NCI-H146 treated with DMSO at 0.1 percent for 48 hours (cell line): ENCODE results near the gene ZCCHC17.
"Not testable (repeated sequence)": the region's sequence is repeated elsewhere in the genome, so short reads cannot be mapped to it uniquely, and the experiment has no call there.

Source experiments
- DNase-seq: peaks from one replicate; lab custom pipeline; 2025; ENCODE audit not compliant: unreplicated experiment; lab: John Stamatoyannopoulos, UW

The ZCCHC17 gene, protein sequence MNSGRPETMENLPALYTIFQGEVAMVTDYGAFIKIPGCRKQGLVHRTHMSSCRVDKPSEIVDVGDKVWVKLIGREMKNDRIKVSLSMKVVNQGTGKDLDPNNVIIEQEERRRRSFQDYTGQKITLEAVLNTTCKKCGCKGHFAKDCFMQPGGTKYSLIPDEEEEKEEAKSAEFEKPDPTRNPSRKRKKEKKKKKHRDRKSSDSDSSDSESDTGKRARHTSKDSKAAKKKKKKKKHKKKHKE

DNA sequence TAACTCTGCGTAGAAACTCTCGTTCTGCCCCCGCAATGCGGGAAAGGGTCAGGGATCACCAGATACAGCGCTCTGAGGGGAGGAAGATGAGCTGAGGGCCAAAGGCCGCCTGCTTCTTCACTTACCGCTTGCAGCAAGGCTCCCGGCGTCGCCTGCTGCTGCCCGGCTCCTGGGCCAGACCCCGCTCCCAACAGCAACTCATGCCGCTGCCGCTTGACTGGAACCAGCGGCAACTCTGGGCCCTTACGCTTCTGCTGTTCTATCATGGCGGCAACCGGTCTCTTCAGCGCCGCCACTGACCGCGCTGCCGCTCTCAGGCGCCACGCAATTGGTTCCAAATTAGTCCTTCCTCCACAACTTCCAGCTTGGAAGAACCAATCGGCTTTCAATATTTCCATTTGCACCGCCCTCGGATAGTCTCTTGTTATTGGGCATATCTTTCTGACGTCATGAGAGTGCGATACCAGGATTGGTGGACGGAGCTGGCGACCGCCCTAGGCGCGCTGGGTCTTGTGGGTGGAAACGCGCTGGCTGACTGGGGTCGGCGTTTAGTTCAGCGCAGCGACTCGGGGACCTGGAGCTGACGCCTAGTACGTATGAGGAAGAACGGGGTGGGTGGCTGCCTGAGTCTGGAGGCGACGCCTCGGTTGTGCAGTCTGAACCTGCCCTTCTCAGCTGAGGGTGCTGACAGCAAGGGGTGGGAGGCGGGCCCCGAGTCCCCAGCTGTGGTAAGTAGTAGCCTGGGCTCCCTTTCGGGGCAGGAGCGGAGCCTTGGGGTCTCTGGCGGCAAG is at the start of gene ZCCHC17, which contains the start of gene SNRNP40:
ZCCHC17 (plus strand) TSS at position 547 of the 791 bp plus-strand sequence. CDS start 13,067 bp downstream, outside the sequence.
SNRNP40 (minus strand) TSS at position 303 of the 791 bp plus-strand sequence; CDS start at position 266, 37 bp downstream.
- peak; percentile 95 for DNase-seq

DNA sequence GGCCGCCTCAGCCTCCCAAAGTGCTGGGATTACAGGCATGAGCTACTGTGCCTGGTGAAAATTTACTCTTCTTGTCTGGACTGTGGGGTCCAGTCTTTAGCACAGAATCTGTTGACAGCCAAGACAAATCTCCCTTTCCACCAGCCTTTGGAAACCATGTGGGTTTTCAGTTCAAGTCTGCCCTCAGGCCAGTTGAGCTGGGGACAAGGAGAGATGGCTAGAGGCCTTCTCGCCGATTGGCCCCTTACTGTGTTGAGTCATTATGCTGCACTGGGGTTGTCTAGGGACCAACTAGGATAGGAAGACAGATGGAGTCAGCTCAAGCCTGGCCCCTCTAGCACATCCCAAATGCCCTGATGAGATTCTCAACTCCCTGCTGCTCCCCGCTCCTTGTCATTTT is 48.6 kb upstream of the ZCCHC17 start:
- no peak for DNase-seq

DNA sequence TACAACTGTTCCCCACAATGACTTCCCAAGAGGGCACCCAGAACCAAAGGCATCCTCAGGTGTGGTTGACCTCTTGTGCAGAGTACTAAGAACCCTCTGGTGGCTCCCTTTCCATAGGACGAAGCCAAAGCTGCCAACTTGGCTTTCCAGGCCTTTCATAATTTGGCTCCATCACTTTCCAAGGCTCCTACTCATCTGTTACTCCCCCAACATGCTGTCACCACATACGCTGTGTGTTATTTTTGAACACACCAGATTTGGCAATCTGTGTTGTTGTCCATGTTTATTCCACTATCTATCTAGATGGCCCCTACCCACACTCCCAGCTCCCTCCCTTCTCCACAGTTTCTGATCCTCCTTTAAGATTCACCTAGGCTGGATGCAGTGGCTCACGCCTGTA is 47.0 kb upstream of the ZCCHC17 start:
- no peak for DNase-seq

DNA sequence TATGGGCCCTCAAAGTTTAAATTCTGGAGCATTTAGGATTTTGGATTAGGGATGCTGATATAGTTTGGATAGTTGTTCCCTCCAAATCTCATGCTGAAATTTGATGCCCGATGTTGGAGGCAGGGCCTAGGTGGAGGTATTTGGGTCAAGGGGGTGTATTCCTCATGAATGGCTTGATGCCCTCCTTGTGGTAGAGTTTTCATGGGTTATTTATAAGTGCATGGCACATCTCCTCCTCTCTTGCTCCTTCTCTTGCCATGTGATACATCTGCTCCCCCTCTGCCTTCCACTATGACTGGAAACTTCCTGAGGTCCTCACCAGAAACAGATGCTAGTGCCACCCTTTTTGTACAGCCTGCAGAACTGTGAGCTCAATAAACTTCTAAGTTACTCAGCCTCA is 39.6 kb upstream of the ZCCHC17 start:
- DNase-seq: no peak

DNA sequence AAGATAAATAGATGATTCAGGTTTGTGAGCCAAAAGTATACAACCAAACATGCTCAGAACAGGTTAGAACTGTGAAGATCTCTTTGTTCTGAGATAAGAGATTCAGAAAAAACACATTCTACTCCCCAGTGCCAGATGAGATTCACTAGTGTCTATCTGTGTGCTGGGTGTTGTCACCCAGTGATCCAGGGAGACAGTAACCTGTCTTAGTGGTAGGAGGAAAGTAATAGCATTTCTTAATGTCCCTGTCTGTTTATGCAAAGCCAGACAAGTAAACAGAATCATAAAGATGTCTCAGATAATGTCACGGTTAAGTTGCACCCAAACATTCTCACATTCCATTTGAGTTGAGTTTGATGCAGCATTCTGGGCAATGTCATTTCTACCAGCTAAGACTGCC is 38.3 kb upstream of the ZCCHC17 start:
- no peak for DNase-seq

DNA sequence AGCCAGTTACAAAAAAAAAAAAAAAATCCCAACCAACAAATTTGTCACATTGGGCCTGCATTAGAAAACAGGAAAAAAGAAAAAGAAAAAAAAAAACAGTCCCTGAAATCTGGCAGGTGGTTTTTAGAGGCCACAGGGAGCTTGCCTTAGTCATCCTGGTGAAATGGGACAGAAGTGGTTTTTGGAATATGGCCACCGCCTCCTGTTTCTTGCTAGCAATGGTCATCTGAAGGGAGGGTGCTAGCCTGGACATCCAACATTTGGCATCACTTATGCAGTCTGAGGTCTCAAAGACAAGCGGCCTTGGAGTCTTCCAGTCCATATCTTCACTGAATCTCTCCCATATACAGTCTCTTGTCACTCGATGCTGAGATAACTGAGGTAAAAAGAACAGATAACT is 37.1 kb upstream of the ZCCHC17 start:
- DNase-seq: no peak

DNA sequence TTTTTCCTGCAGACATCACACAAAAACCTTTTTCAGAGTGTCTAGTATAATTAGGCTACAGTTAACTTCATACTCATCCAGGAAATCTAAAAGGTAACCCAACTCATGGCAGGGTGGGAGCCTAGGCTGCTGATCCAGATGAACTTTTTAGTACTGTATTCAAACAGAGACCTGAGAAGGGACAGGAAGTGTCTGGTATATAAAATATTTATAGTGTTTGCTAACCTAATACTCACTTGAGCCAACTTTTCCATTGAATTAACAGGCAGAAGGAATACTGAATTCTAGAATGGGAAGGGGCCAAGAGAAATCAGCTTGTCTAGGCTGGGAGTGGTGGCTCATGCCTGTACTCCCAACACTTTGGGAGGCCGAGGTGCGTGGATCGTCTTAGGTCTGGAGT is 34.9 kb upstream of the ZCCHC17 start:
- no peak for DNase-seq

DNA sequence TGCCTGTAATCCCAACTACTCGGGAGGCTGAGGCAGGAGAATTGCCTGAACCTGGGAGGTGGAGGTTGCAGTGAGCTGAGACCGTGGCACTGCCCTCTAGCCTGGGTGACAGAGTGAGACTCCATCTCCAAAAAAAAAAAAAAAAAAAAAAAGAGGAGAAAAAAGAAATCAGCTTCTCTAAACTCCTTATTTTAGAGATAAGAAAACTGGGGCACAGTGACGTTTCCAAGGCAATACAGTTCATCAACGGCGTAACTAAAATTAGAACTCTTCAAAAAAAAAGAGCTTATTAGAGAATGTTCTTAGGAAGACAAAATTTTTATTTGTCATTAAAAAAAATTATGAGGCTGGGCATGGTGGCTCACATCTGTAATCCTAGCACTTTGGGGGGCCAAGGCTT is 34.4 kb upstream of the ZCCHC17 start:
- not testable (repeated sequence) for DNase-seq

DNA sequence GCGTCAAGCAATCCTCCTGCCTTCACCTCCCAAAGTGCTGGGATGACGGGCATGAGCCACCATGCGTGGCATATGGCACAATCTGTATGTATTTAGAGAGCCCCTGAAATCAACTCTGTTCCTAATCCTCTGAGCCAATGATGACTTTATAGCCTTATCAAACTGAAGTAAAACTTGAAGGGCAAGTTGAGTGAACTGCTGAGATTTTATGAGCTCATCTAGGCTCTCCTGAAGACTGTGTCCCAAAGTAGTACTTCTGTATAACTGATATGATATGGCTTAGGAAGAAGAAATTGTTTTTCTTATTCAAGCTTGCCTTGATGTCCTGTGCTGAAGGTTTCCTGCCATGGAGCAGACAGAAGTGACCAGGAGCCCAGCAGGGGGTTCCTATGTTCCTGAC is 33.4 kb upstream of the ZCCHC17 start:
- no peak for DNase-seq

DNA sequence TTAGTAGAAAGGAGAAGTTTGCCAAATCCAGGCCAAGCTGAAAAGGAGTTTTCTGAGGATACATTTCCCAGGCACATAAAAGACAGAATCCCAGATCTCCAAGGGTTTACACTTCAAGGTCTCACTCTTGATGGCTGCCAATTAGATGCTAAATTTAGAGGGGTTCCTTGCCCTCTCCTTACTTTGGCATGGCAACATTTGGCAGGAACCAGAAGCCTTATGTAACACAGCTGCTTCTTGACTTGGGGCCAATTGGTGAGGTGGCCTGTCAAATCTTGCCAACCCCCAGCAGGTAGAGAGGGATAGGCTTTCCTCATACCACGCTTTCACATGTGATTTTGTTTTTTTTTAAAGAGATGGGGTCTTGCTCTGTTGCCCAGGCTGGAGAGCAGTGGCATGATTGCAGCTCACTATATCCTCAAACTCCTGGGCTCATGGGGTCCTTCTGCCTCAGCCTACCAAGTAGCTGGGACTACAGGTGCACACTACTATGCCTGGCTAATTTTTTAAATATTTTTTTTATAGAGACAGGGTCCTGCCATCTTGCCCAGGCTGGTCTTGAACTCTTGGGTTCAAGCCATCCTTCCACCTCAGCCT is 31.9 kb upstream of the ZCCHC17 start:
- DNase-seq: no peak

DNA sequence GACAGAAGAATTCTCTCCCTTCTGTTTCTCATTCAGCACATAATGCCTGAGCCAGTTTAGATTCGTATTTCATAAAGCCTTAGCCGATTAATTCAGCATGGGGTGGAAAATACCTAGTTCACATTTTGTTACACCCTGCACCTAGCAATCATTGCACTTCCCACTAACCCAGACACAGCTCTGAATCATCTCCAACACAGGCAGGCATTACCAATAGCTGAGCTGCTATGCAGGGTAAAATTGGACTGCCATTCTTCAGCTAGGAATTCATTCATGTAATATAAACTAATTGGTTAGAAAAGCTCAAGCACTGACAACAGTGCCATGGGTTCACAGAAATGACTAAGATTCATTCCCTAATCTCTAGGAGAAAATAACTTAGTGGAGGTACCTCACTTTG is 30.3 kb upstream of the ZCCHC17 start:
- DNase-seq: no peak

DNA sequence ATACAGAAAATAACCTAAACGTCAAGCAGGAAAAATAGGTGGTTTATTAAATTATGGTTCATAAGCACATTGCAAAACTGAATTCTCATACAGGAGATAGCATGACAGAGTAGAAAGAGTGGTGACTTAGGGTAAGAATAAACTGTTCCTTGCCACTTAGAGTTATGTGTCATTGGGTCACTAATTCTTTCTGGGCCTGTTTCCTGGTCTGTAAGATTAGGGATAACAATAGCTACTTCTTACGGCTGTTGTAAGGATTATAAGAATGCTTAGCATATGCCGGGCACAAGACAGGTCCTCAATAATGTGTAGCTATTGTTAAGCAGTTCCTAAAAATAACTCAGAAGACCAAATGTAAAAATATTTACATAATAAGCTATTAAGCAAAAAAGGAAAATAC is 24.5 kb upstream of the ZCCHC17 start:
- no peak for DNase-seq

DNA sequence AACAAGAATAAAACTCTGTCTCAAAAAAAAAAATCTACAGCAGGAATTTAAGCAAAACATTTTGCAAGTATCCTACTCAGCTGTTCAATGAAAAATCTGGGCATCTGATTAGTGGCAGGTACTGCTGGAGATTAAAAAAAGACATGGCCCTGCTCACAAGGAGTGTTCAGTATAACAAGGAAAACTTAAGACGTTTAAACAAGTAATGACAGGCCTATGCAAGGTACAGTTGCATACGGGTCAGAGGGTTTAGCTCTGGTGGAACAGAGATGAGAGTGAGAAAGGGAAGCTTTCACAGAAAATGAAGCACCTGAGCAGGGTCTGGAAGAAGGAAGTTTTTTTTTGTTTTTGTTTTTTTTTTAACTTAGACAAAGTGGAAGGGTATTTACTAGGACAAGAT is 23.2 kb upstream of the ZCCHC17 start:
- no peak for DNase-seq

DNA sequence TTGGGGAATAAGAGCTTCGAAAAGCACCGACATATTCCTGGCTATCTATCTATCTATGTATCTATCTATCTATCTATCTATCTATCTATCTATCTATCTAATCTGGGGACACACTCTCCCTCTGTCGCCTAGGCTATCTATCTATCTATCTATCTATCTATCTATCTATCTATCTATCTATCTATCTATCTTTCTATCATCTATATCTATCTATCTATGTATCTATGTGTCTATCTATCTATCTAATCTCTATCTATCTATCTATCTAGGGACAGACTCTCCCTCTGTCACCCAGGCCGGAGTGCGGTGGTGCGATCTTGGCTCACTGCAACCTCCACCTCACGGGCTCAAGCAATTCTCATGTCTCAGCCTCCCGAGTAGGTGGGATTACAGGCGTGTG is 14.4 kb upstream of the ZCCHC17 start:
- DNase-seq: not testable (repeated sequence)

DNA sequence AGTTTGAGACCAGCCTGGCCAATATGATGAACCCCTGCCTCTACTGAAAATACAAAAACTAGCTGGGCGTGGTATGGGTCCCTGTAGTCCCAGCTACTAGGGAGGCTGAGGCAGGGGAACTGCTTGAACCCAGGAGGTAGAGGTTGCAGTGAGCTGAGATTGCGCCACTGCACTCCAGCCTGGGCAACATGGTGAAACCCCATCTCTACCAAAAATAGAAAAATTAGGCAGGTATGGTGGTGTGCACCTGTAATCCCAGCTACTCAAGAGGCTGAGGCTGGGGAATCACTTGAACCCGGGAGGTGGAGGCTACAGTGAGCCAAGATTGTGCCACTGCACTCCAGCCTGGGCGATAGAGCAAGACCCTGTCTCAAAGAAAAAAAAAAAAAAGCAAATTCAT is 9.0 kb upstream of the ZCCHC17 start:
- not testable (repeated sequence) for DNase-seq

DNA sequence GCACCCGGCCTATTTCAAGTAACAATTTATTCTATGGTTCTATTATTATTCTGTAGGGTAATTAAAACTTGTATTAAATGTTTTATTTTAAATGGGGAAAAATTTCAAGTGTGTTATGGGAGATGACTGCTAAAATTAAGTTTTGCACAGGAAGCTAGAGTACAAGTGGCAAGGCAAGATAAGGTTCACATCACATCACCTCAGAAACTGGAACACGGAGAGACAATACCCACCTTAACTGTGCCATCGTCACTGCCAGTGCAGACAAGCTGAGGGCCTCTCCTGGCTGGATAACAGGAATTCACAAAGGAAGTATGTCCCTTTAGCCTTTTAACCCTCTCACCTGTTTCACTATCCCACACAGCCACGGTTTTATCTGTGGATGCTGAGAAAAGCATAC is 7.8 kb upstream of the ZCCHC17 start:
- no peak for DNase-seq

DNA sequence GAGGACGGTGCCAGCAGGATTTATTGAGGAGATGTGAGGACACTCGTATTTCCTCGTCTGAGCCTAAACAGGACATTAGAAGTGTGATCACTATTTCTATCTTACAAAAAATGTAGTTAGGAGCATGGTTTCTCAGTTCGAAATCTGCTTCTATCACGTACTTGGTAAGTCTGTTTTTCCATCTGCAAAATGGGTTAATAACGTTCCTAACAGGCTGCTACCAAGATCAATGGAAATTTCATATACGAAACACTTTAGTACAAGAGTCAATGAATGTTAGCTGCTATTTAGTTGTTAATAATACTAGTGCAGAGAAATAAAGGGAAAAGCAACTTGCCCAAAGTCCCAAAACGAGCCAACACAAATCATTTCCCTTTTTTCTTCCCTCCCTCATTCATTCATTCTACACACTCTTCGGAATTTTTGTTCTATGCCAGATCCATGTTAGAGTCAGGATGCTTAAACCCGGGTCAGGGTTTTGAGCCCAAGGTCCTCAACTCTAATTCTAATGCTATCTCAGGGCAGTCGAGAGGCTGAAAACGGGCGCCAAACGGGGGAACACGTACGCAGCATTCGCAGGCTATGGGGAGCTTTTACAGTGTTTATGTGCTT is 852 bp upstream of the ZCCHC17 start:
- no peak for DNase-seq

DNA sequence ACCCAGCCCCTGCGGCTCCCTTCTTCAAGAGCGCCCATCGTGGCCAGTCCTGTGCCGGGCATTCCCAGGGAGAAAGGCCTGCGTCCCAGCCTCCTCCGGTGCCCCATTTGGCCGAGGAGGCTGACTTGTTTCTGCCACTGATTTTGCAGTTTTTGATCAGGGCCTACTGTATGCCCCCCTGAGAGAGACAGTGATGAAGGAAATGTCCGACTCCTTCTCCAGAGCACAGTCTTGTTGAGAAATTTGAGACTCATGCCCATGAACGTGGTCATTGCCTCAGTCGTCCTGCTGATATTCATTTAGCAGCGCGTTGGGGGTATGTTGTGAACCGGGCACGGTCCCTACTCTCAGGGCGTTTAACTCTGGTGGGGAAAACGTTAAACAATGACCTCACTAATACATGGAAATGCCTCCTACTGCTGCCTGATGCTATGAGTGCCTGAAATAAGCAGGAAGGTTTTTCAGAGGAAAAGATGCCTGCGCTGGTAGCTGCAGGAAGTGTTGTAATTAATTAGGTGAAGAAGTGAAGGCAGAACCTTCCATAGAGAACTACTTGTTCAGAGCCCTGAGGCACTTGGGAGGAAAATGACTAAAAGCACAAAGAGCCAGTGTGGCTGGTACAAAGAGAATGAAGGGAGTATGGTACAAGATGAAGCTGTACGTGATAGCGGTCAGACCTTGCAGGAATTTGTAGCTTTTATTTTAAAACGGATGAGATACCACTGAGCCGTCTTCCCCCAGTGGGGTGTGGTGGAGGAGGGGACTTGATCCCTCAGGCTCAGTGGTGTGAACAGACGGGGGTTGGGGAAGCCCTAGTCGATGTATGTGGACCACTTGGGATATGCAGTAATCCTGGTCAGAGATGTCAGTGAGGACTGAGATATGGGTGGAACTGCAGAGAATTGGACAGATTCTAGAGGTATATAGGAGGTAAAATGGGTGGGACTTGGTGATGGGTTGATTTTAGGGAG is 730 bp downstream of the ZCCHC17 start:
- no peak for DNase-seq

DNA sequence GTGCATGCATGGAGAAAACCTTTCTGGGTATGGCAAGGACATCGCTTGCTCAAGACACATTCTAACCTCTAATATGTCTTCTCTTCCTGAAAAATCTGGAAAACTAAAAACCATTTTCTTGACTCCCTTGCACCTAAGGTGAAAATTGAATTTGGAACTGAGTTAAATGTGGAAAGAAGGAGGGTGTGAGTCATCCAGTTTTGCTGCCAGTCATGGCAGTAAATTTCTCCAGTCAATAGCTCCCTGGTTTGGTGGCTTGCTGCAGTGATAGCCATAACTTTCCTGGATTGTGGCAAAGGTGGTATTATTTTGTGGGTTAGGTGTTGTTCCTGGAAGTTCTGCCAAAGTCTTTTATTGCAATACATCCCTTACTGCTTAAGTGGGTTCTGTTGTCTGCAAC is 2.5 kb downstream of the ZCCHC17 start:
- DNase-seq: no peak

DNA sequence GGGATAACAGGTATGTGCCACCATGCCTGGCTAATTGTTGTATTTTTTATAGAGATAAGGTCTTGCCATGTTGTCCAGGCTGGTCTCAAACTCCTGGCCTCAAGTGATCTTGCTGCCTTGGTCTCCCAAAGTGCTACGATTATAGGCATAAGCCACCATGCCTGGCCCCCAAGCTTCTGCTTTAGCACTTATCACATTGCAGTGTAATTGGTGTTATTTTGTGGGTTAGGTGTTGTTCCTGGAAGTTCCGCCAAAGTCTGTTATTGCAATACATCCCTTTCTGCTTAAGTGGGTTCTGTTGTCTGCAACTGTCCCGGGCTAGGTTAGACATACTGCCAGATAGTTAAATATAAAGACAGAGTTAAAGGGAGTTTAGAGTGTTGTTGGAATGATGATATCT is 3.4 kb downstream of the ZCCHC17 start:
- no peak for DNase-seq
